Skin epidermis (tissue), 12 donors: ENCODE results near the gene SCARB2.
A peak's percentile ranks its signal among the peaks of the same experiment; 100 is the strongest.

Experiments
- H3K27ac ChIP-seq, 21 experiments: fragments of 200-600 bp; sonication (generic) in 11 of 21; one replicate each; pipeline ENCODE4 v1.5.0; 2020; ENCODE audit warnings: mild to moderate bottlenecking in 3 of 21, inconsistent platforms in 2 of 21, moderate library complexity in 2 of 21
- H3K4me3 ChIP-seq, 7 experiments: fragments of 200-600 bp; sonication (generic) in 2 of 7; one replicate each; pipeline ENCODE4 v1.5.0; 2020; ENCODE audit warnings: inconsistent platforms in 2 of 7, mild to moderate bottlenecking in 2 of 7, moderate library complexity in 1 of 7

The SCARB2 gene

DNA sequence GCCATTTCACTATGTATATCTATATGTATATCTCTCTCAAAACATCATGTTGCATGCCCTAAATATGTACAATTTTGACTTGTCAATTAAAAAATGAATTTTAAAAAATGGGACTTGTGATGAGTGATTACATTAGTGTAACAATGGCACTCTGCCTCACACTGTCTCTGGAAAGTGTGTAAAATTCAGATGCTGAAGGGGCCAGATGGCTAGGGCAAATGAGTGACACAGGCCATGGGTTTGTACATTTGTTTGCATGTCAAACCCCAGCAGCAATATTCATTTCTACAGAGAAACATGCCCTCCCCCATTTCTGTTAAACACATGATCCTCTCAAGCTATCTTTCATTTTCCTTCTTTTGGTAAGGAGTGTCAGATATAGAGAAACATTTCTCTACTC is 8.1 kb downstream of the SCARB2 start:
- Histone ChIP-seq H3K27ac (peak overlapping the region in 7 of 21 experiments; percentile 24 to 58 (median 50)), H3K4me3 (no peak overlapping the region)

DNA sequence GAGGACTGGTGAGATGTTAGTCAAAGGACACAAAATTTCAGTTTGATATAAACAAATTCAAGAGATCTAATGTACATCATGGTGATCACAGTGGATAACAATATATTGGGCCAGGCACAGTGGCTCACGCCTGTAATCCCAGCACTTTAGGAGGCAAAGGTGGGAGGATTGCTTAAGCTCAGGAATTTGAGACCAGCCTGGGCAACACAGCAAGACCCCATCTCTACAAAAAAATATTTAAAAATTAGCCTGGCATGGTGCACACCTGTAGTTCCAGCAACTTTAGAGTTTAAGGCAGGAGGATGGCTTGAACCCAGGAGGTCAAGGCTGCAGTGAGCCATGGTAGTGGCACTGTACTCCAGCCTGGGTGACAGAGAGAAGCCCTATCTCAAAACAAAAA is 8.7 kb downstream of the SCARB2 start:
- Histone ChIP-seq H3K27ac (peak overlapping the region in 1 of 21 experiments; percentile 13), H3K4me3 (no peak overlapping the region)

DNA sequence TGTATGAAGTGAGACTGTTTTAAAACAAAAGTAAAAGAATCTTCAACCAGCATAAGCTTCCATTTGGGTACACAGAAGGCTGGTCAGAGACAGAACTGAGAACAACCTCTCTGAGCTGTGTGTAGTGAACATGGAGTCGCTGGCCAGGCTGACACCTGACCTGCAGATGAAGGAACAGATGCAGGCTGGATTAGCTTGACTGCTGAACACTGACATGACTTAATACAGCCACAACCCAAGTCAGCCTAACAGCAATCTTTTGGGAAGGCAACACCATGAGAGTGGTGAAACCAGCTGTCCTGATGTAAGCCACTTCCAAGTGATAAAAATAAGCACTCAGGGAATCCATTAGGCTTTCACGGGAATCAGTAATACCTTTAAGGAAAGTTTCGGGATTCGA is 10.1 kb downstream of the SCARB2 start:
- no peak overlapping the region for H3K27ac ChIP-seq
- no peak overlapping the region for H3K4me3 ChIP-seq

GRCh38 chr4:76201276-76201675 is 12.3 kb downstream of the SCARB2 start:
- H3K4me3 ChIP-seq, result no peak overlapping the region
- H3K27ac ChIP-seq, result peak overlapping the region in 2 of 21 experiments; percentile 2 to 56

DNA sequence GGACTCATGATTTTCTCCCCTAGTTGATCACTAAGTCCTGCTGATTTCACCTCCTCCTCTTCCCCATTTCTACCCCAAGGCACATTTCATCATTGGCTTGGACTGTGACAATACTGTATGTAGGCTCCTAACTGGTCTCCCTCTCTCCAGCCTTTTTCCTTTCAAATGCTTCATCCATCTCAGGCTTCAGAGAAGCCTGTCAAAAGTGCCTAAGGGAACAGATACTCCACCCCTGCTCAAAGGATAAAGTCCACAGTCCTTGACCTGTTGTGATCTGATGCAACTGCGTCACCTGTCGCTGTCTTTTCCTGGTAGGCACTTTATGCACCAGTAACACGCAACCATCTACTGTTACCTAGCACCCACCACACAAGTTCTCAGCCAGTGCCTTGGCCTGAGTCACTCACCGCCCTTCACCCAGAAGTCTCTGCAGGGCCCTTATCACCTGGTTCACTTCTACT is 12.8 kb downstream of the SCARB2 start:
- Histone ChIP-seq H3K27ac (peak overlapping the region in 5 of 21 experiments; percentile 8 to 74 (median 45)), H3K4me3 (no peak overlapping the region)

- Histone ChIP-seq H3K4me3 (no peak overlapping the region), H3K27ac (peak overlapping the region in 16 of 21 experiments; percentile 2 to 83 (median 56))
Observed at GRCh38 chr4:76199664-76200211, 13.9 kb downstream of the SCARB2 start.

DNA sequence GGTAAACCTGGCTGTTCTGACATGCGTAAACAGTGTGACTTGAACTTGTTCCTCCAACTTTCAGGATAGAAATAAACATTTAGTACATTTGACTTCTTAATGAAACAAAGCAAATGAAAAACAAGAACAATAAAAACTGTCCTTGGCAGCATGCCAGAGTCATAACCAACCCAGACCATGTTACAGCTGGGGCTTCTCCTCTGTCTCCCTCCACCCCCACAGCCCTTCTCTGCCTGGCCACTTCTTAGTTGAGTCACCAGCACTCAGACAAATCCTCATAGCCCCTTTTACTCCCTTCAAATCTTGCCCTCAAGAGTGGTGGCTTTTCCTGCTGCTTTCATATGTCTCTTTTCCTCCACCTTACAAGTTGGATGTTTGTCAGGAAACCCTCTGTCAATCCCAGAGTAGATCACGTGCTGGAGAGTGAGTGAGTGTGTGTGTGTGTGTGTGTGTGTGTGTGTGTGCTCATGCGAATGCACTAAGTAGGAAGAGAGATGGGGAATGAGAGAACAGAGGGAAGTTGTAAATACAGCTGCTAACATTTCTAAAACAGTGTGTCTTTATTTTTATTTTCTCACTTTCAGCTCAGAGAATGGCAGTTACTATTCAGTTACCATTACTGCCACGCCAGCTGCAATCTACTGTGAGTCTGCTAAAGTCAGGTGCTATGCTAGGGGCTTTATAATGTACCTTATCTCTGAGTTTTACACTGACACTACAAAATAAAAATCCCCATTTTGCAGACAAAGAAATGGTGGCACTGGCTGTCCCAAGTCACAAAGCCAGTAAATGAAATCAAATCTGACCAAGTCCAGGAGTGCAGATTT is 15.0 kb downstream of the SCARB2 start:
- no peak overlapping the region for H3K4me3 ChIP-seq
- peak overlapping the region in 20 of 21 experiments; percentile 2 to 83 (median 69) for H3K27ac ChIP-seq

DNA sequence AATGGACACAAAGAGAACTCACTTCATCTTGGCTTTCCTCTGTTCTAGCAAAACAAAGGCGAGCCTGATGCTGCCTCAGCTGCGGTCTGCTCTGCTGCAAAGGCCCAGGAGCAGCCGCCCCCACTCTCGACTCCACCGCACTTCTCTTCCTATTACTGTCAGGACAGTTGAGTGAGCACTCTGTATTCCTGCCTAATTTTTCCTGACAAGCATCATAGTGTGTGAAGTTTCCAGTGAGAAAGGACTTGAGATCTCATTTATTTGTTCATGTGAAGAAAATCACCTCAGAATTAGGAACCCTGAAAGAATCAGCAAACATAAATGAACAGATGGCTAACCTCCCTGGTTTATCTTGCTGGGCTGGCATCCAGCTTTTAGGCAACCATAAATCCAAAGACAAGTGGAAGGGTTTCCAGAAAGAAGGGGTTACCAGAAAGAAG is 15.6 kb downstream of the SCARB2 start:
- Histone ChIP-seq H3K4me3 (no peak overlapping the region), H3K27ac (peak overlapping the region in 20 of 21 experiments; percentile 2 to 83 (median 69))

- H3K4me3 ChIP-seq, result no peak overlapping the region
Observed at GRCh38 chr4:76197031-76197743, 16.4 kb downstream of the SCARB2 start.

DNA sequence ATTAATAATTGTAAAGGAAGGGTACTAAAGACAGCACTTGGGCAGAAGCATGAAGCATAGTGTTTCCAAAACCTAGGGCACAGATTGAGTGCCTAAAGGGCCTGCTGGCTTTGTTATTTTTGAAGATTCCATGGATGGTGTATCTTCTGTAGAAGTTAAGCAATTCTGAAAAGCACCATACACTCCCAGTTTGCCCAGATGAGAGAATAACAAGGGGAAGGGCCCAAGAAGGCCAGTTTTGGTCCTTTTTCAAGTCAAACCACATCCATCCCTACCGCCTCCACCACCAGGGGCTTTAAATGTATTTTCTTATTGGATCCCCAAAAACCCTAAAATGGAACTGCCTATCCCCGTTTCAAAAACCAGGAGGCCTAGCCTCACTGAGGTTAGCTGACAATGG is 17.2 kb downstream of the SCARB2 start:
- Histone ChIP-seq H3K27ac (peak overlapping the region in 17 of 21 experiments; percentile 11 to 83 (median 71)), H3K4me3 (no peak overlapping the region)

More at GRCh38 chr4:76197031-76197743, 16.4 kb downstream of the SCARB2 start:
- H3K27ac ChIP-seq, result peak overlapping the region in 19 of 21 experiments; percentile 15 to 83 (median 66)

- Histone ChIP-seq H3K4me3 (no peak overlapping the region), H3K27ac (peak overlapping the region in 18 of 21 experiments; percentile 19 to 83 (median 70))
Observed at GRCh38 chr4:76195326-76195725, 18.3 kb downstream of the SCARB2 start.

DNA sequence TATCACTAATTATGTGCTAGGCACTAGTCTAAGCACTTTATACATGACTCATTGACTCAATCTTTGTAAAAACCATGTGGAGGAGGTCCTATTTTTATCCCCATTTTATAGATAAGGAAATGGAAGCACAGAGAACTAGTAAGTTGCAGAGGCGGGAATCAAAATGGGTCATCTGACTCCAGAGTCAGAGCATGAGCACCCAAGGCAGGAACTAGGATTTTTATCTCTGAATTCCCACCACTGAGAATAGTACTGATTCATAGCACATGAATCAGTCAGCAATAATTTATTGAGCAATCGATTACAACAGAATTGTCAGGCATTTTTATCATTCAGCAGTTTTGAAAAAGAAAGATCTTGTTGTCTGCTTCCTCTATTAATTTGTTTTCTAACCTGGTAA is 19.3 kb downstream of the SCARB2 start:
- H3K27ac ChIP-seq, result peak overlapping the region in 17 of 21 experiments; percentile 47 to 83 (median 72)
- H3K4me3 ChIP-seq, result no peak overlapping the region

GRCh38 chr4:76192236-76192635 is 21.4 kb downstream of the SCARB2 start:
- H3K4me3 ChIP-seq, result no peak overlapping the region
- H3K27ac ChIP-seq, result peak overlapping the region in 1 of 21 experiments; percentile 22

- Histone ChIP-seq H3K27ac (peak overlapping the region in 1 of 21 experiments; percentile 11), H3K4me3 (no peak overlapping the region)
Observed at GRCh38 chr4:76188557-76188956, 25.1 kb downstream of the SCARB2 start.

DNA sequence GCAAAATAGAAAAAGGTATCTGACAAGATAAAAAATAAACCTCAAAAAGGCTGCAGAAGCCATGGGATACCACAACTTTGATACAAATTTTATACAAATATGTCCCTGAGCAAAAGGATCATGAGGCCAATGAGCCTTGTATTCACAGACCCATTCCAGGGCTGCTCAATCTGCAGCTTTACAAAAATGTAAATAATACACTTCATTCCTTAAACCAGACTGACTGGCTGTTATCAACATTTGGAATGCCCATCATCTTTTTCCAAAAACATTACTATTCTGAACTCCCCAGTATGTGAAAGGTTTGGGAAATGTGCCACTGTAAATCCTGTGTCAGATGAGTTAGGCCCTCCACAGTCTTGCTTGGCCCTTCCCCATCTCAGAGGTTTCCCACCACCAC is 25.5 kb downstream of the SCARB2 start:
- Histone ChIP-seq H3K4me3 (no peak overlapping the region), H3K27ac (peak overlapping the region in 1 of 21 experiments; percentile 11)

GRCh38 chr4:76187152-76187551 is 26.5 kb downstream of the SCARB2 start:
- H3K27ac ChIP-seq, result no peak overlapping the region

DNA sequence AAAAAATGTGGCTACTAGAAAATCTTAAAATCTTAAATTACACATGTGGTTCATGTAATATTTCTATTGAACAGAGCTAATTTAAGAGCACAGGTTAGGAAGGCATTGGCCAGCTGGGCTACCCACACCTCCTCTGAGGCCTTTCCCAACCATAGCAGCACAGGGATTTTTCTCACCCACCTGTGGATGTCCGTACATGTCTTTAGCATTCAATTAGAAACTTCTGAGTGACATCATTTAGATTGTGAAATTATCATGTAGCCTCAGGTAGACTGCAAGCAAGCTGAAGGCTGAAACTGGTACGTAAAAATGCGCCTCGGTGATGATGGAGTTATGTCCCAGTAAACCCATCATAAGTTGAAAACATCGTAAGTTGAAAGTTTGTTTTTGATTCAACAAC is 31.2 kb downstream of the SCARB2 start:
- Histone ChIP-seq H3K27ac (no peak overlapping the region), H3K4me3 (no peak overlapping the region)

More at GRCh38 chr4:76187152-76187551, 26.5 kb downstream of the SCARB2 start:
- H3K4me3 ChIP-seq, result no peak overlapping the region

- no peak overlapping the region for H3K4me3 ChIP-seq
- no peak overlapping the region for H3K27ac ChIP-seq
Observed at GRCh38 chr4:76179398-76180318, 34.0 kb downstream of the SCARB2 start.

- peak overlapping the region in 1 of 21 experiments; percentile 43 for H3K27ac ChIP-seq
- no peak overlapping the region for H3K4me3 ChIP-seq
Observed at GRCh38 chr4:76178296-76178695, 35.3 kb downstream of the SCARB2 start.
